HepG2 (cell line): Measurements from ENCODE around the gene TRIM31. TPM values are rescaled to one million over a fixed set of nuclear protein-coding genes. Genes with fewer than 3 reads are reported as not detected.

Experiments used
- ARNTL ChIP-seq: sonication (generic); formaldehyde crosslinking; IDR thresholded peaks from 2 replicates; pipeline ENCODE4 v1.4.0; 2020; ENCODE audit warnings: mild to moderate bottlenecking, missing genetic modification reagents
- ATF1 ChIP-seq: IDR thresholded peaks from 2 replicates; pipeline ENCODE4 v1.6.1; 2016; ENCODE audit warnings: mild to moderate bottlenecking, control low read depth
- CBFB ChIP-seq: sonication (generic); formaldehyde crosslinking; IDR thresholded peaks from 2 replicates; pipeline ENCODE4 v1.4.0; 2020; ENCODE audit warnings: missing genetic modification reagents
- FOXP1 ChIP-seq, 2 experiments: fragments of 450-650 bp in 1 of 2; IDR thresholded peaks; 2 replicates each; pipeline ENCODE4 v1.6.1; 2017 to 2018; ENCODE audit warnings: antibody characterized with exemption in 1 of 2
- GTF2F1 ChIP-seq: fragments of 150-350 bp; IDR thresholded peaks from 2 replicates; pipeline ENCODE4 v1.6.1; 2014; ENCODE audit warnings: low read length
- KDM2A ChIP-seq: sonication (generic); formaldehyde crosslinking; IDR thresholded peaks from 2 replicates; pipeline ENCODE4 v1.4.0; 2020; ENCODE audit warnings: low read depth, missing genetic modification reagents, borderline replicate concordance
- KLF13 ChIP-seq: sonication (generic); formaldehyde crosslinking; IDR thresholded peaks from 2 replicates; pipeline ENCODE4 v1.4.0; 2020; ENCODE audit warnings: mild to moderate bottlenecking, missing genetic modification reagents
- MLLT10 ChIP-seq: sonication (generic); formaldehyde crosslinking; IDR thresholded peaks from 2 replicates; pipeline ENCODE4 v1.4.0; 2020; ENCODE audit warnings: missing genetic modification reagents
- MTA3 ChIP-seq: sonication (generic); formaldehyde crosslinking; IDR thresholded peaks from 2 replicates; pipeline ENCODE4 v1.4.0; 2020; ENCODE audit warnings: missing genetic modification reagents
- NCOA2 ChIP-seq: sonication (generic); formaldehyde crosslinking; IDR thresholded peaks from 2 replicates; pipeline ENCODE4 v1.8.0; 2022; ENCODE audit warnings: inconsistent platforms
- POLR2G ChIP-seq: fragments of 200-400 bp; formaldehyde crosslinking; IDR thresholded peaks from 2 replicates; pipeline ENCODE4 v1.6.1; 2018; ENCODE audit warnings: mild to moderate bottlenecking, low read depth, low read length, moderate library complexity
- SMAD9 ChIP-seq: sonication (generic); formaldehyde crosslinking; IDR thresholded peaks from 2 replicates; pipeline ENCODE4 v1.5.1; 2020; ENCODE audit warnings: mild to moderate bottlenecking, missing genetic modification reagents
- SUZ12 ChIP-seq: fragments of 150-350 bp; IDR thresholded peaks from 2 replicates; pipeline ENCODE4 v1.6.1; 2014; ENCODE audit warnings: low read depth, low read length
- TEAD2 ChIP-seq: sonication (generic); formaldehyde crosslinking; IDR thresholded peaks from 2 replicates; pipeline ENCODE4 v1.9.0; 2021; ENCODE audit warnings: missing genetic modification reagents
- TRIM24 ChIP-seq: sonication (generic); formaldehyde crosslinking; IDR thresholded peaks from 2 replicates; pipeline ENCODE4 v1.8.0; 2022; ENCODE audit warnings: mild to moderate bottlenecking, missing genetic modification reagents
- ZBTB38 ChIP-seq: sonication (generic); formaldehyde crosslinking; IDR thresholded peaks from 2 replicates; pipeline ENCODE4 v1.5.1; 2020; ENCODE audit warnings: mild to moderate bottlenecking, missing genetic modification reagents
- ZFP1 ChIP-seq: IDR thresholded peaks from 2 replicates; pipeline ENCODE4 v1.6.1; 2016
- ZFP62 ChIP-seq: sonication (generic); formaldehyde crosslinking; IDR thresholded peaks from 2 replicates; pipeline ENCODE4 v1.4.0; 2020; ENCODE audit warnings: missing genetic modification reagents
- ZNF253 ChIP-seq: sonication (generic); formaldehyde crosslinking; IDR thresholded peaks from 2 replicates; pipeline ENCODE4 v1.8.0; 2022; ENCODE audit warnings: mild to moderate bottlenecking, missing genetic modification reagents, borderline replicate concordance
- ZNF260 ChIP-seq: sonication (generic); formaldehyde crosslinking; IDR thresholded peaks from 2 replicates; pipeline ENCODE4 v1.4.0; 2020; ENCODE audit warnings: missing genetic modification reagents, low read depth, mild to moderate bottlenecking, borderline replicate concordance
- ZNF367 ChIP-seq: sonication (generic); formaldehyde crosslinking; IDR thresholded peaks from 2 replicates; pipeline ENCODE4 v1.4.0; 2020; ENCODE audit warnings: missing genetic modification reagents, borderline replicate concordance
- ZNF431 ChIP-seq: sonication (generic); formaldehyde crosslinking; IDR thresholded peaks from 2 replicates; pipeline ENCODE4 v1.9.0; 2022; ENCODE audit warnings: missing genetic modification reagents, low read depth, mild to moderate bottlenecking, borderline replicate concordance
- polyA plus RNA-seq, 8 experiments: library from polyadenylated mRNA; depleted of rRNA in 3 of 8; stranded (reverse) in 7 of 8; unstranded in 1 of 8; fragments of >200 nt; fragmentation: Illumina TruSeq in 4 of 8; extraction: Trizol in 4 of 8; gene quantifications; 2 replicates each; pipeline versions ENCODE4 v1.2.1 to v1.2.3, GENCODE V29; 2011 to 2016; ENCODE audit warnings: low read depth in 4 of 8, missing spikeins in 1 of 8, mixed read lengths in 1 of 8; ENCODE audit not compliant: insufficient read depth in 1 of 8
- total RNA-seq, 5 experiments: library from RNA; depleted of rRNA; stranded (reverse); fragments of >200 nt; fragmentation: Illumina TruSeq; extraction: Trizol; gene quantifications; 2 replicates each; pipeline ENCODE4 v1.2.3, GENCODE V29; 2016; ENCODE audit warnings: low read depth in 1 of 5
- TF ChIP-seq, protein P1 (sequence below): sonication (generic); formaldehyde crosslinking; IDR thresholded peaks from 2 replicates; pipeline ENCODE4 v1.4.0; 2020; ENCODE audit warnings: missing genetic modification reagents, borderline replicate concordance
- TF ChIP-seq, protein P2 (sequence below): fragments of 450-650 bp; IDR thresholded peaks from 2 replicates; pipeline ENCODE4 v1.6.1; 2017
- TF ChIP-seq, protein P3 (sequence below): IDR thresholded peaks from 2 replicates; pipeline ENCODE4 v1.6.1; 2016; ENCODE audit warnings: mild to moderate bottlenecking, missing biosample characterization, missing genetic modification reagents
- TF ChIP-seq, protein P4 (sequence below): sonication (generic); formaldehyde crosslinking; IDR thresholded peaks from 2 replicates; pipeline ENCODE4 v1.5.1; 2020; ENCODE audit warnings: missing genetic modification reagents, mild to moderate bottlenecking, borderline replicate concordance

TRIM31 gene
- total and polyA plus RNA-seq, 2 of the 13 experiments (the other 11 are each of a cell fraction or from before 2014, with no cell fraction given): 0.13 to 0.51 TPM

DNA sequence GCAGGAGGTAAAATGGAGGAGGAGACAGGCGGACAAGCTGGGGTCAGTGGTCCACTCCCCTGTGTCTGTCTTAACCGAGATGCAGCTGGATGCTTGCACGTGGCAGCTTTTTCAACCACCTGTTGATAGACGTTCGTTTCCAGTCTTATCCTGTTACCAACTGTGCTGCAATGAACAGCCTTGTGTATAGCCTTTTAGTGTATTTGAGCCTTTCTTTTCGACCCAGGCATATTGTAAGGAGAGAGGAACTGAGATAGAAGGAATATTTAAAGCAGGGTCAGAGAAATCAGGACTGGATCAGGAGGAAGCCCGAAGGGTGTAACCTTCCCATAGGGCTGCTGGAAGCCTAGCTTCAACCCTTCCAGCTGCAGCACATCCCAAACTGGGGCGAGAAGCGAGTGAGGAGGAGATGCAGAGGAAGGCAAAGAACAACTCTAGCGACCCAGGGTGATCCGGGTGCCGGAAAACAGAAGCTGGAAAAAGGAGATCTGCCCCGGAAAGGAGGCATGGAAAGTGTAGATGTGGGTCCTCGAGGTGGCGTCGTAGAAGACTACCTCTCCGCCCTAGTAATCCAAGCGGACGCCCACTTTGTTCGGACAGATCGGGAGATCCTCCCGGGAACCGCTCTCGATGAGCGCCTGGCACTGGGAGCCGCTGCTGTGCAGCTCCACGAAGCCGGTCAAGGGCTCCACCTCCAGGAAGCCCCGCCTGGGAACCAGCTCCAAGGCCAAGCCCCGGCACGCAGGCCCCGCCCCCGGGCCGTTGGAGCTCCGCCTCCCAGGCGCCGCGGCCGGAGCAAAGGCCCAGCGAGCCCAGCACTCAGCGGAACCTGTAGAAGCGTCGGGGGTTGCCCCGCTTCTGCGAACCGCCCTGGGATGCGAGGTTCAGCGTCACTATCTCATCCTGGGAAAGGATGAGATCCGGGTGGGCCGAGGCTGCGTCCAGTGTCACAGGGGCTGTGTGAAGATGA lies 11.2 kb downstream of the TRIM31 start (continued):
- peak; percentile 54; the same call in 1 of the 2 replicates for TF ChIP-seq CBFB
- no peak for TF ChIP-seq ARNTL
- TF ChIP-seq, protein P1, sequence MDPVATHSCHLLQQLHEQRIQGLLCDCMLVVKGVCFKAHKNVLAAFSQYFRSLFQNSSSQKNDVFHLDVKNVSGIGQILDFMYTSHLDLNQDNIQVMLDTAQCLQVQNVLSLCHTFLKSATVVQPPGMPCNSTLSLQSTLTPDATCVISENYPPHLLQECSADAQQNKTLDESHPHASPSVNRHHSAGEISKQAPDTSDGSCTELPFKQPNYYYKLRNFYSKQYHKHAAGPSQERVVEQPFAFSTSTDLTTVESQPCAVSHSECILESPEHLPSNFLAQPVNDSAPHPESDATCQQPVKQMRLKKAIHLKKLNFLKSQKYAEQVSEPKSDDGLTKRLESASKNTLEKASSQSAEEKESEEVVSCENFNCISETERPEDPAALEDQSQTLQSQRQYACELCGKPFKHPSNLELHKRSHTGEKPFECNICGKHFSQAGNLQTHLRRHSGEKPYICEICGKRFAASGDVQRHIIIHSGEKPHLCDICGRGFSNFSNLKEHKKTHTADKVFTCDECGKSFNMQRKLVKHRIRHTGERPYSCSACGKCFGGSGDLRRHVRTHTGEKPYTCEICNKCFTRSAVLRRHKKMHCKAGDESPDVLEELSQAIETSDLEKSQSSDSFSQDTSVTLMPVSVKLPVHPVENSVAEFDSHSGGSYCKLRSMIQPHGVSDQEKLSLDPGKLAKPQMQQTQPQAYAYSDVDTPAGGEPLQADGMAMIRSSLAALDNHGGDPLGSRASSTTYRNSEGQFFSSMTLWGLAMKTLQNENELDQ (CRISPR knock-in tag): no peak
- no peak for TF ChIP-seq TRIM24 (CRISPR knock-in tag)
- TF ChIP-seq FOXP1 (IDR thresholded peaks at IDR 0.05): no peak
- TF ChIP-seq FOXP1 (CRISPR knock-in tag; IDR thresholded peaks at IDR 0.05): no peak
- peak; percentile 92 for TF ChIP-seq POLR2G
- TF ChIP-seq, protein P2, sequence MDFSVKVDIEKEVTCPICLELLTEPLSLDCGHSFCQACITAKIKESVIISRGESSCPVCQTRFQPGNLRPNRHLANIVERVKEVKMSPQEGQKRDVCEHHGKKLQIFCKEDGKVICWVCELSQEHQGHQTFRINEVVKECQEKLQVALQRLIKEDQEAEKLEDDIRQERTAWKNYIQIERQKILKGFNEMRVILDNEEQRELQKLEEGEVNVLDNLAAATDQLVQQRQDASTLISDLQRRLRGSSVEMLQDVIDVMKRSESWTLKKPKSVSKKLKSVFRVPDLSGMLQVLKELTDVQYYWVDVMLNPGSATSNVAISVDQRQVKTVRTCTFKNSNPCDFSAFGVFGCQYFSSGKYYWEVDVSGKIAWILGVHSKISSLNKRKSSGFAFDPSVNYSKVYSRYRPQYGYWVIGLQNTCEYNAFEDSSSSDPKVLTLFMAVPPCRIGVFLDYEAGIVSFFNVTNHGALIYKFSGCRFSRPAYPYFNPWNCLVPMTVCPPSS: no peak
- TF ChIP-seq MTA3: no peak
- TF ChIP-seq KLF13 (CRISPR knock-in tag): no peak
- no peak for TF ChIP-seq GTF2F1
- TF ChIP-seq ZNF367 (CRISPR knock-in tag): no peak
- peak; percentile 93 for TF ChIP-seq KDM2A (CRISPR knock-in tag)
- TF ChIP-seq ZFP1 (CRISPR knock-in tag): no peak; the same call in 1 of the 2 replicates
- peak; percentile 58 for TF ChIP-seq NCOA2
- TF ChIP-seq MLLT10 (CRISPR knock-in tag): no peak
- TF ChIP-seq ZNF253 (CRISPR knock-in tag): no peak
- peak; percentile 74 for TF ChIP-seq ZBTB38 (CRISPR knock-in tag)
- TF ChIP-seq ZNF431 (CRISPR knock-in tag): peak; percentile 42; the same call in 1 of the 2 replicates
- TF ChIP-seq, protein P3, sequence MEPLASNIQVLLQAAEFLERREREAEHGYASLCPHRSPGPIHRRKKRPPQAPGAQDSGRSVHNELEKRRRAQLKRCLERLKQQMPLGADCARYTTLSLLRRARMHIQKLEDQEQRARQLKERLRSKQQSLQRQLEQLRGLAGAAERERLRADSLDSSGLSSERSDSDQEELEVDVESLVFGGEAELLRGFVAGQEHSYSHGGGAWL (CRISPR knock-in tag): peak; percentile 74; the same call in 1 of the 2 replicates
- no peak for TF ChIP-seq ATF1 (CRISPR knock-in tag)
- TF ChIP-seq, protein P4, sequence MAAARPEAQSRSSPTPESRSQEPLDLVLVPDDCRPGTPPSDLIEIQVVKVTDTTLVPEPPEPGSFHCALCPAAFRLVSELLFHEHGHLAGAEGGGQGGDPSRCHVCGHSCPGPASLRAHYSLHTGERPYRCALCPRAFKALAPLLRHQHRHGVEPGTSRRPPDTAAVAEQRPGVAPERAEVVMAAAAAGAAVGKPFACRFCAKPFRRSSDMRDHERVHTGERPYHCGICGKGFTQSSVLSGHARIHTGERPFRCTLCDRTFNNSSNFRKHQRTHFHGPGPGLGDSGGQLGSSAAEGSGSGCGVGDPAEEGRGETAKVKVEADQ (CRISPR knock-in tag): peak; percentile 54; the same call in 1 of the 2 replicates
- TF ChIP-seq SUZ12: no peak
- no peak for TF ChIP-seq TEAD2
- TF ChIP-seq ZFP62: no peak
- TF ChIP-seq SMAD9: no peak; the same call in 1 of the 2 replicates
- TF ChIP-seq ZNF260: no peak
